GM23248 (cell line): Measurements from ENCODE around the gene REG4. TPM values are rescaled to one million over a fixed set of nuclear protein-coding genes. Genes with fewer than 3 reads are reported as not detected.

ENCODE experiments used
- DNase-seq: peaks from one replicate; pipeline ENCODE4 v3.0.0-alpha.2; 2015
- H2AFZ ChIP-seq: fragments of 200-600 bp; sonication (generic); 2 replicates; pipeline ENCODE4 v1.6.1; 2016; ENCODE audit warnings: antibody characterized with exemption
- H3F3A ChIP-seq: fragments of 200-600 bp; sonication (generic); 2 replicates; pipeline ENCODE4 v1.6.1; 2016; ENCODE audit warnings: mild to moderate bottlenecking, antibody characterized with exemption, mixed run types; ENCODE audit not compliant: insufficient read depth
- H3K27ac ChIP-seq: fragments of 200-600 bp; sonication (generic); 2 replicates; pipeline ENCODE4 v1.5.1; 2016; ENCODE audit warnings: mild to moderate bottlenecking
- H3K27me3 ChIP-seq: fragments of 200-600 bp; sonication (generic); replicated peaks from 2 replicates; pipeline ENCODE4 v1.6.1; 2016; ENCODE audit warnings: mild to moderate bottlenecking; ENCODE audit not compliant: insufficient read depth
- H3K36me3 ChIP-seq: fragments of 200-600 bp; sonication (generic); 2 replicates; pipeline ENCODE4 v1.6.1; 2016; ENCODE audit warnings: low read depth, mild to moderate bottlenecking
- H3K4me1 ChIP-seq: fragments of 200-600 bp; sonication (generic); 2 replicates; pipeline ENCODE4 v1.6.1; 2016; ENCODE audit warnings: mild to moderate bottlenecking; ENCODE audit not compliant: insufficient read depth
- H3K4me2 ChIP-seq: fragments of 200-600 bp; sonication (generic); one replicate; pipeline ENCODE4 v1.6.1; 2016; ENCODE audit warnings: mild to moderate bottlenecking; ENCODE audit not compliant: unreplicated experiment
- H3K4me3 ChIP-seq: fragments of 200-600 bp; sonication (generic); 2 replicates; pipeline ENCODE4 v1.5.1; 2016; ENCODE audit warnings: mild to moderate bottlenecking
- H3K79me2 ChIP-seq: fragments of 200-600 bp; sonication (generic); 2 replicates; pipeline ENCODE4 v1.6.1; 2016; ENCODE audit warnings: mild to moderate bottlenecking; ENCODE audit not compliant: insufficient read depth
- H3K9ac ChIP-seq: fragments of 200-600 bp; sonication (generic); 2 replicates; pipeline ENCODE4 v1.6.1; 2016; ENCODE audit warnings: mild to moderate bottlenecking
- H3K9me2 ChIP-seq: fragments of 200-600 bp; sonication (generic); 2 replicates; pipeline ENCODE4 v1.6.1; 2016; ENCODE audit warnings: mixed run types, mild to moderate bottlenecking, moderate library complexity; ENCODE audit not compliant: insufficient read depth
- H3K9me3 ChIP-seq: fragments of 200-600 bp; sonication (generic); one replicate; pipeline ENCODE4 v1.6.1; 2017; ENCODE audit warnings: low read depth
- H4K20me1 ChIP-seq: fragments of 200-600 bp; sonication (generic); 2 replicates; pipeline ENCODE4 v1.6.0; 2016; ENCODE audit not compliant: insufficient read depth
- EZH2 ChIP-seq: fragments of 200-600 bp; sonication (generic); IDR thresholded peaks from 2 replicates; pipeline ENCODE4 v1.6.1; 2018; ENCODE audit warnings: antibody characterized with exemption, mild to moderate bottlenecking; ENCODE audit not compliant: insufficient read depth, poor library complexity, severe bottlenecking
- EZH2phosphoT487 ChIP-seq: fragments of 200-600 bp; sonication (generic); IDR thresholded peaks from 2 replicates; pipeline ENCODE4 v1.6.1; 2018; ENCODE audit warnings: antibody characterized with exemption, moderate library complexity, mild to moderate bottlenecking, low read depth; ENCODE audit not compliant: insufficient read depth
- WGBS, 2 experiments: methylation state at CpG; one replicate each; pipeline ENCODE4 v1.1.6; 2015 to 2017; ENCODE audit warnings: low lambda C conversion rate in 2 of 2, low coverage in 1 of 2; ENCODE audit errors: missing lambda C conversion rate in 2 of 2; 5-methylcytosine and 5-hydroxymethylcytosine counted together
- in situ Hi-C: fragments of 300-500 bp; cut with MboI; formaldehyde crosslinking; loops from 2 replicates; pipeline ENCODE4 v1.15.0; 2020
- polyA plus RNA-seq: library from polyadenylated mRNA; unstranded; fragments of >200 nt; fragmentation: Nextera tagmentation; extraction: Ambion mirVana; gene quantifications from 2 replicates; pipeline ENCODE4 v1.2.1, GENCODE V29; 2016
- total RNA-seq: library from RNA; depleted of rRNA; stranded (reverse); fragments of >200 nt; shearing (Covaris generic); gene quantifications from 2 replicates; pipeline ENCODE4 v1.2.3, GENCODE V29; 2014

REG4 gene
- total and polyA plus RNA-seq, 2 experiments from 2014 or later, result not detected

DNA sequence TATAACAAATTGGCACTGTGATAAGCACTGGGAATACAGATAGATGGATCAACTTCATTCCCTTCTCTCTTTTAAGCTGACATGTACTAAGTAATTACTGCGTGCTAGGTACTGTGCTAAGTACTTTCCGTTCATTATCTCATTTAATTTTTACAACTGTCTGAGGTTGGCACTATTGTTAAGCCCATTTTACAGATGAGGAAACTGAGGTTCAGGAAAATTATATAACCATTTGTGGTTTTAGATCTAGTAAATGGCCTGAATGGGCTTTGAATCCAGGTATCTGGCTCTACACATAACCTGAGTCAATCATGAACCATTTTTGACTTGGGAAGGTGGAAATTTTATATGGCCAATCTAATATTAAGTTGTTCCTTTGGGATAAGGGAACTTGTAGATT is 39.0 kb downstream of the REG4 start:
- H3K9me3 ChIP-seq, result no peaks in the 10 kb centered on the region
- H3K4me1 ChIP-seq, result peaks cover 15% of the 10 kb centered on the region
- no peak overlapping the region for H3K4me3 ChIP-seq
- H3K9ac ChIP-seq, result no peak overlapping the region
- H3K9me2 ChIP-seq, result no peaks in the 10 kb centered on the region
- no peaks in the 10 kb centered on the region for H3K36me3 ChIP-seq
- H2AFZ ChIP-seq, result no peak overlapping the region
- 0 out of 2 replicates have a peak, but pooled peaks cover 7% of the 10 kb centered on the region for H3F3A ChIP-seq
- H3K4me2 ChIP-seq, result no peak overlapping the region
- no peaks in the 10 kb centered on the region for H4K20me1 ChIP-seq
- no peaks in the 10 kb centered on the region for H3K79me2 ChIP-seq
- WGBS, 2 experiments, result 93% methylated on average over 2 of the region's 2 CpGs
- H3K27me3 ChIP-seq, result no peaks in the 10 kb centered on the region
- TF ChIP-seq EZH2phosphoT487 (no peak), EZH2 (no peak)
- no peak overlapping the region for H3K27ac ChIP-seq
- no peak for DNase-seq
- in situ Hi-C loops, result no loop called here

DNA sequence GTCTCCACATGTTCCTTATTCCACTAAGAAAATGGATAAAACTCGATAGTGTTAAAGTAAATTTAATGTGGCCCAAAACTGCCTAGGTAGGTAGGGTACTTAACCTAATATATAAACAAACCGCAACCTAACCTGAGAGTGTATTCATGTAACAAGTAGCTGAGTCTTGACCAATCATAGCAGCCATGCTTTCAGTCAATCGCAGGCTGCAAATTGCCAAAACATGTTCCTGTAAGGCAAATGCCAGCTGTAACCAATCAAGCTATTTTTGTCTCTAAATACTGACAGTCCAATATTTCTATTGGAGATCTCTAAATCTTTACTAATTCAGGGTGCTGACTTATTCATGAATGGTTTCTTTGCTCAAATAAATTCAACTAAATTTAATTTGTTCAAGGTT is 39.5 kb downstream of the REG4 start:
- Histone ChIP-seq H3K9me3 (no peaks in the 10 kb centered on the region), H3F3A (0 out of 2 replicates have a peak, but pooled peaks cover 7% of the 10 kb centered on the region), H2AFZ (no peak overlapping the region), H3K36me3 (no peaks in the 10 kb centered on the region), H3K4me2 (no peak overlapping the region), H3K27me3 (no peaks in the 10 kb centered on the region), H3K9ac (no peak overlapping the region), H3K79me2 (no peaks in the 10 kb centered on the region), H4K20me1 (no peaks in the 10 kb centered on the region), H3K4me3 (no peak overlapping the region), H3K4me1 (peaks cover 15% of the 10 kb centered on the region), H3K9me2 (no peaks in the 10 kb centered on the region), H3K27ac (no peak overlapping the region)
- TF ChIP-seq EZH2 (no peak), EZH2phosphoT487 (no peak)
- in situ Hi-C loops, result no loop called here
- no peak for DNase-seq
- WGBS, 2 experiments, result 49 to 55% methylated on average over 3 of the region's 3 CpGs

DNA sequence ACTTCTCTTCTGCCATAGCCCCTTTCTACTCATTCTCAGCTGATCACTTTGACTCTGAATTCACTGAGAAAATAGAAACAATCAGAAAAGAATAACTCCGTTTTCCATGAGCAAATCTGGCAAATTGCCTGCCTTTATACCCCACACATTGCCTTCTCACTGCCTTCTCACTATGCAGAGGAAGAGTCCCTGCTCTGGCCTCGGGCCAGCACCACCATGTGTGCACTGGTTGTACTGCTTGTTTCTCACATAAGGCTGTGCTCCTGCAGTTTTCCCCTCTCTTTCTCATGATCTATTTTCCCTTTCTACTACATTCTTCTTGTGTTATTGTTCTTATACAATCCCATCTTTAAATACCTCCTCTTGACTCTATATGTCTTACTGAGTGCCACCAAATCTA is 40.2 kb downstream of the REG4 start:
- WGBS, 2 experiments, result 11 to 14% methylated on average over 2 of the region's 2 CpGs
- Histone ChIP-seq H3K4me2 (no peak overlapping the region), H3K36me3 (no peaks in the 10 kb centered on the region), H3K27ac (no peak overlapping the region), H2AFZ (no peak overlapping the region), H3K9ac (no peak overlapping the region), H4K20me1 (no peaks in the 10 kb centered on the region), H3K4me3 (no peak overlapping the region), H3K9me2 (no peaks in the 10 kb centered on the region), H3K27me3 (no peaks in the 10 kb centered on the region), H3F3A (0 out of 2 replicates have a peak, but pooled peaks cover 7% of the 10 kb centered on the region), H3K9me3 (no peaks in the 10 kb centered on the region), H3K79me2 (no peaks in the 10 kb centered on the region), H3K4me1 (peaks cover 15% of the 10 kb centered on the region)
- TF ChIP-seq EZH2phosphoT487 (no peak), EZH2 (no peak)
- peak; percentile 13 for DNase-seq
- in situ Hi-C loops, result no loop called here

DNA sequence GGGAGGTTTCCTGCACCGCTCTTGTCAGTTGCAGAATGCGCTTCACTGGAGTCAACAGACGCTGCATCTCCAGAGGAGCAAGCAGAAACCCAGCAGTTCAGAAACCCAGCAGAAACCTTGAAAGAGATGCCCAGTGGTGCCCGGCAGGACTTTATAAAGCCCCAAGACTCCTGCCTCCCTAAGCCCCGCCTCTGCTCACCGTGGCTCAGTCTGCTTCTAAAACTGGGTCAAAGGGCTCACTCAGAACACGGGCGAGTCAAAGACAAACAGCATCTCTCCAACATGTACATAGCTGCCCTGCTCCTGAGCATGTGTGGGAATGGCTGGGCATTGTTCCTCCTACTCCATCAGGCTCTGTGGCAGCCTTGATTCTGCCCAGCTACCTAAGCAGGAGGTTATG is 42.5 kb downstream of the REG4 start, which contains the start of gene HMGCS2:
HMGCS2 (minus strand) TSS at position 128 of the 400 bp plus-strand sequence; CDS start at position 67, 61 bp downstream.
- no peak for DNase-seq
- Histone ChIP-seq H3K27ac (no peak within 1 kb of the TSS), H3K4me2 (no peak within 1 kb of the TSS), H3K9ac (no peak within 1 kb of the TSS), H3K79me2 (no peaks in the 10 kb centered on the region), H4K20me1 (no peaks in the 10 kb centered on the region), H3F3A (0 out of 2 replicates have a peak, but pooled peaks cover 1% of the 10 kb centered on the region), H3K36me3 (no peaks in the 10 kb centered on the region), H3K9me3 (no peaks in the 10 kb centered on the region), H3K27me3 (no peaks in the 10 kb centered on the region), H2AFZ (no peak within 1 kb of the TSS), H3K9me2 (no peaks in the 10 kb centered on the region), H3K4me3 (no peak within 1 kb of the TSS), H3K4me1 (peaks cover 8% of the 10 kb centered on the region)
- TF ChIP-seq EZH2 (no peak), EZH2phosphoT487 (no peak)
- in situ Hi-C loops, result no loop called here
- 66 to 74% methylated on average over 8 of the region's 8 CpGs for WGBS, 2 experiments

DNA sequence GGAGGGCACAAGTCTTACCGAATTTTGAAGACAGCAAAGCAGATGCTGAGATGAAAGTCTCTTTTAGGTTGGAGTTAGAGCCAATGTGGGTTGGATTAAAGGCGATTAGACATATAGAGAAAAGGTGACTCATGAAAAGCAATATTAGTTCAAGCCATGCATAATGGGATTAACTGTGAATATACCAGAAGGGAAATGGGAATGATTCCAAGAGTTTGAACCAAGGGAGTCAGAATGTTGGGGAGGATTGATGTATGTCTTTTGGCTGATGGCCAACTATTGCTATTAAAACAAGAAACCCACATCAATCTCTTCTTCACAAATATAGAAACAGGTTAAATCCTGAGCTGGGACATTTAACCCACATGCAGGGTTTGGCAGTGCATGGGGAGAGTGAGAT is 43.8 kb downstream of the REG4 start:
- no peak overlapping the region for H3K27ac ChIP-seq
- H3K9me2 ChIP-seq, result no peaks in the 10 kb centered on the region
- H2AFZ ChIP-seq, result no peak overlapping the region
- H3K36me3 ChIP-seq, result no peaks in the 10 kb centered on the region
- in situ Hi-C loops, result no loop called here
- no peaks in the 10 kb centered on the region for H3K9me3 ChIP-seq
- H3K27me3 ChIP-seq, result no peaks in the 10 kb centered on the region
- H3K79me2 ChIP-seq, result no peaks in the 10 kb centered on the region
- peak; percentile 10 for DNase-seq
- H3K4me2 ChIP-seq, result no peak overlapping the region
- 54 to 55% methylated on average over 2 of the region's 2 CpGs for WGBS, 2 experiments
- TF ChIP-seq EZH2phosphoT487, result no peak
- no peak for TF ChIP-seq EZH2
- no peaks in the 10 kb centered on the region for H3K4me1 ChIP-seq
- H4K20me1 ChIP-seq, result no peaks in the 10 kb centered on the region
- no peak overlapping the region for H3K4me3 ChIP-seq
- no peak overlapping the region for H3K9ac ChIP-seq
- no peaks in the 10 kb centered on the region for H3F3A ChIP-seq
